ENCODE measurements around the gene NFIX. TPM values are rescaled to one million over a fixed set of nuclear protein-coding genes. Genes with fewer than 3 reads are reported as not detected.

The NFIX gene
- polyA plus RNA-seq, 1 donor (not counting 4 experiments of a cell fraction or from before 2014, with no cell fraction given): 5.2 TPM

GRCh38 chr19:13097033-13097462 is 101.8 kb downstream of the NFIX start:
- Histone ChIP-seq H3K27ac (ENCODE audit: control insufficient read depth, insufficient read depth, low read length) (no peak overlapping the region), H3K4me3 (ENCODE audit: control insufficient read depth in 2 of 3, extremely low read depth in 1 of 3, insufficient read depth in 2 of 3, low read depth in 1 of 3, low read length in 3 of 3) (no peak overlapping the region), H3K4me1 (ENCODE audit: control insufficient read depth, extremely low read depth, insufficient read depth, low read length) (peaks cover 6% of the 10 kb centered on the region), H3K9me1 (ENCODE audit: control insufficient read depth, extremely low read depth, insufficient read depth, low read length) (no peaks in the 10 kb centered on the region), H4K20me1 (ENCODE audit: control insufficient read depth, extremely low read depth, insufficient read depth, low read length) (no peaks in the 10 kb centered on the region), H3K9me3 (ENCODE audit: control insufficient read depth, low read depth, low read length) (no peaks in the 10 kb centered on the region), H3K36me3 (ENCODE audit: control insufficient read depth in 2 of 2, extremely low read depth in 1 of 2, insufficient read depth in 2 of 2, low read length in 2 of 2) (peaks cover 0 to 2% of the 10 kb centered on the region in 2 experiments), H3K79me2 (ENCODE audit: control insufficient read depth, insufficient read depth, low read length) (no peaks in the 10 kb centered on the region), H2AFZ (ENCODE audit: control insufficient read depth, low read length) (no peak overlapping the region), H3K27me3 (ENCODE audit: control insufficient read depth, extremely low read depth, insufficient read depth, low read length) (no peaks in the 10 kb centered on the region), H3K9ac (ENCODE audit: control insufficient read depth, extremely low read depth, insufficient read depth, low read length) (no peak overlapping the region), H3K4me2 (ENCODE audit: control insufficient read depth, extremely low read depth, insufficient read depth, low read depth, low read length) (no peak overlapping the region)
- TF ChIP-seq EZH2 (IDR thresholded peaks at IDR 0.05; ENCODE audit: low read length): no peak
- TF ChIP-seq CTCF (optimal IDR thresholded peaks at IDR 0.05 in 1 of 3, IDR thresholded peaks at IDR 0.05 in 1 of 3, conservative IDR thresholded peaks at IDR 0.05 in 1 of 3; ENCODE audit: extremely low read depth in 1 of 3, insufficient read depth in 2 of 3, low read length in 3 of 3): no peak
- FAIRE-seq (no peak), DNase-seq (ENCODE audit: low read depth, low spot score) (no peak)
- dilution Hi-C loops (cut with MboI; ENCODE audit: extremely low pct_ligation_motif_present, low sequenced_read_pairs): no loop called here

- Histone ChIP-seq H3K9me3 (ENCODE audit: control insufficient read depth, low read depth, low read length) (no peaks in the 10 kb centered on the region), H4K20me1 (ENCODE audit: control insufficient read depth, extremely low read depth, insufficient read depth, low read length) (no peaks in the 10 kb centered on the region), H3K27me3 (ENCODE audit: control insufficient read depth, extremely low read depth, insufficient read depth, low read length) (no peaks in the 10 kb centered on the region), H3K79me2 (ENCODE audit: control insufficient read depth, insufficient read depth, low read length) (no peaks in the 10 kb centered on the region), H3K9me1 (ENCODE audit: control insufficient read depth, extremely low read depth, insufficient read depth, low read length) (no peaks in the 10 kb centered on the region), H3K36me3 (ENCODE audit: control insufficient read depth in 2 of 2, extremely low read depth in 1 of 2, insufficient read depth in 2 of 2, low read length in 2 of 2) (peaks cover 0 to 2% of the 10 kb centered on the region in 2 experiments), H3K9ac (ENCODE audit: control insufficient read depth, extremely low read depth, insufficient read depth, low read length) (no peak overlapping the region), H3K4me2 (ENCODE audit: control insufficient read depth, extremely low read depth, insufficient read depth, low read depth, low read length) (no peak overlapping the region), H3K4me3 (ENCODE audit: control insufficient read depth in 2 of 3, extremely low read depth in 1 of 3, insufficient read depth in 2 of 3, low read depth in 1 of 3, low read length in 3 of 3) (no peak overlapping the region), H2AFZ (ENCODE audit: control insufficient read depth, low read length) (no peak overlapping the region), H3K4me1 (ENCODE audit: control insufficient read depth, extremely low read depth, insufficient read depth, low read length) (peaks cover 10% of the 10 kb centered on the region), H3K27ac (ENCODE audit: control insufficient read depth, insufficient read depth, low read length) (no peak overlapping the region)
- no peak for DNase-seq (ENCODE audit: low read depth, low spot score)
- FAIRE-seq: no peak
- dilution Hi-C loops (cut with MboI; ENCODE audit: extremely low pct_ligation_motif_present, low sequenced_read_pairs): no loop called here
- TF ChIP-seq CTCF (optimal IDR thresholded peaks at IDR 0.05 in 1 of 3, IDR thresholded peaks at IDR 0.05 in 1 of 3, conservative IDR thresholded peaks at IDR 0.05 in 1 of 3; ENCODE audit: extremely low read depth in 1 of 3, insufficient read depth in 2 of 3, low read length in 3 of 3): no peak
- TF ChIP-seq EZH2 (IDR thresholded peaks at IDR 0.05; ENCODE audit: low read length): no peak
Measured at GRCh38 chr19:13097463-13098258, 102.4 kb downstream of the NFIX start.
